ENCODE data around the gene NETO1. TPM values are rescaled to one million over a fixed set of nuclear protein-coding genes. Genes with fewer than 3 reads are reported as not detected.

Gene NETO1
- total RNA-seq: 1 to 10 TPM in 1 of 2 experiments, under 1 TPM in 1; 0.21 to 1.7 TPM
- polyA plus RNA-seq: not detected
- 0 to 0.06 (median 0) reads per million in 6 experiments for total RNA-seq

- Mint-ChIP-seq H3K36me3 (no peaks in the 10 kb centered on the region), H3K4me1 (peaks cover 2 to 13% (median 8%) of the 10 kb centered on the region in 4 donors), H3K9me3 (peaks cover 0 to 9% (median 0%) of the 10 kb centered on the region in 9 donors), H3K4me3 (peak within 1 kb of the TSS in 5 of 10 donors; percentile 3 to 66 (median 33)), H3K27me3 (peaks cover 14 to 44% (median 22%) of the 10 kb centered on the region in 5 donors), H3K27ac (no peak within 1 kb of the TSS)
- POLR2A ChIA-PET: no interaction called here
- ATAC-seq: no peak
- DNase-seq: no peak
Observed at GRCh38 chr18:72867746-72868584, at the start of gene NETO1. Gene NETO1, minus strand, starts transcription at chr18:72867987. Its CDS starts 696 bp downstream, at chr18:72867291.

GRCh38 chr18:72910045-72910444 is 42.3 kb upstream of the NETO1 start:
- H3K9me3 Mint-ChIP-seq: peaks cover 0 to 7% (median 0%) of the 10 kb centered on the region in 9 donors
- H3K4me1 Mint-ChIP-seq: no peaks in the 10 kb centered on the region
- ATAC-seq (no peak), DNase-seq (no peak)
- POLR2A ChIA-PET: no interaction called here
- no peak overlapping the region for H3K4me3 Mint-ChIP-seq
- no peaks in the 10 kb centered on the region for H3K36me3 Mint-ChIP-seq
- H3K27ac Mint-ChIP-seq: no peak overlapping the region
- no peaks in the 10 kb centered on the region for H3K27me3 Mint-ChIP-seq

GRCh38 chr18:72908181-72908580 is 40.4 kb upstream of the NETO1 start:
- POLR2A ChIA-PET: no interaction called here
- DNase-seq: no peak
- ATAC-seq: no peak
- no peak overlapping the region for H3K27ac Mint-ChIP-seq
- H3K36me3 Mint-ChIP-seq: no peaks in the 10 kb centered on the region
- H3K4me3 Mint-ChIP-seq: no peak overlapping the region
- H3K9me3 Mint-ChIP-seq: peaks cover 0 to 7% (median 0%) of the 10 kb centered on the region in 9 donors
- H3K4me1 Mint-ChIP-seq: no peaks in the 10 kb centered on the region
- no peaks in the 10 kb centered on the region for H3K27me3 Mint-ChIP-seq

GRCh38 chr18:72903033-72903432 is 35.2 kb upstream of the NETO1 start:
- H3K4me3 Mint-ChIP-seq: no peak overlapping the region
- POLR2A ChIA-PET: no interaction called here
- no peak for DNase-seq
- H3K4me1 Mint-ChIP-seq: no peaks in the 10 kb centered on the region
- no peaks in the 10 kb centered on the region for H3K27me3 Mint-ChIP-seq
- H3K27ac Mint-ChIP-seq: no peak overlapping the region
- no peaks in the 10 kb centered on the region for H3K36me3 Mint-ChIP-seq
- no peak for ATAC-seq
- peaks cover 0 to 10% (median 0%) of the 10 kb centered on the region in 9 donors for H3K9me3 Mint-ChIP-seq

- Mint-ChIP-seq H3K27me3 (no peaks in the 10 kb centered on the region), H3K36me3 (no peaks in the 10 kb centered on the region), H3K9me3 (peaks cover 0 to 14% (median 0%) of the 10 kb centered on the region in 9 donors), H3K27ac (no peak overlapping the region), H3K4me3 (no peak overlapping the region), H3K4me1 (no peaks in the 10 kb centered on the region)
- ATAC-seq (no peak), DNase-seq (no peak)
- POLR2A ChIA-PET: no interaction called here
Observed at GRCh38 chr18:72899338-72899737, 31.6 kb upstream of the NETO1 start.

- Mint-ChIP-seq H3K4me1 (no peaks in the 10 kb centered on the region), H3K36me3 (no peaks in the 10 kb centered on the region), H3K9me3 (peaks cover 0 to 14% (median 0%) of the 10 kb centered on the region in 9 donors), H3K27me3 (no peaks in the 10 kb centered on the region), H3K4me3 (no peak overlapping the region), H3K27ac (peak overlapping the region in 1 of 10 donors; percentile 22)
- no peak for DNase-seq
- POLR2A ChIA-PET: no interaction called here
- no peak for ATAC-seq
Observed at GRCh38 chr18:72898870-72899269, 31.1 kb upstream of the NETO1 start.

- POLR2A ChIA-PET: no interaction called here
- no peaks in the 10 kb centered on the region for H3K27me3 Mint-ChIP-seq
Observed at GRCh38 chr18:72895548-72895947, 27.8 kb upstream of the NETO1 start.

GRCh38 chr18:72878561-72878960 is 10.8 kb upstream of the NETO1 start:
- Mint-ChIP-seq H3K4me3 (no peak overlapping the region), H3K27ac (no peak overlapping the region), H3K9me3 (peaks cover 0 to 4% (median 0%) of the 10 kb centered on the region in 9 donors), H3K27me3 (peaks cover 0 to 3% (median 0%) of the 10 kb centered on the region in 5 donors), H3K36me3 (no peaks in the 10 kb centered on the region), H3K4me1 (no peaks in the 10 kb centered on the region)
- no peak for ATAC-seq
- DNase-seq: no peak
- POLR2A ChIA-PET: no interaction called here

More at GRCh38 chr18:72895548-72895947, 27.8 kb upstream of the NETO1 start:
- Mint-ChIP-seq H3K36me3 (no peaks in the 10 kb centered on the region), H3K4me1 (no peaks in the 10 kb centered on the region), H3K27ac (no peak overlapping the region), H3K9me3 (peaks cover 0 to 14% (median 0%) of the 10 kb centered on the region in 9 donors), H3K4me3 (no peak overlapping the region)
- ATAC-seq (no peak), DNase-seq (no peak)

- peaks cover 0 to 4% (median 0%) of the 10 kb centered on the region in 9 donors for H3K9me3 Mint-ChIP-seq
- no peak overlapping the region for H3K4me3 Mint-ChIP-seq
- H3K36me3 Mint-ChIP-seq: no peaks in the 10 kb centered on the region
- no peak overlapping the region for H3K27ac Mint-ChIP-seq
- no peak for DNase-seq
- no peaks in the 10 kb centered on the region for H3K27me3 Mint-ChIP-seq
- POLR2A ChIA-PET: no interaction called here
- ATAC-seq: no peak
- H3K4me1 Mint-ChIP-seq: no peaks in the 10 kb centered on the region
Observed at GRCh38 chr18:72878143-72878542, 10.4 kb upstream of the NETO1 start.

GRCh38 chr18:72871091-72871490 is 3.3 kb upstream of the NETO1 start:
- peaks cover 2 to 13% (median 7%) of the 10 kb centered on the region in 4 donors for H3K4me1 Mint-ChIP-seq
- no peaks in the 10 kb centered on the region for H3K36me3 Mint-ChIP-seq
- H3K4me3 Mint-ChIP-seq: no peak overlapping the region
- H3K27me3 Mint-ChIP-seq: peaks cover 10 to 32% (median 17%) of the 10 kb centered on the region in 5 donors
- no peak for DNase-seq
- peaks cover 0 to 7% (median 0%) of the 10 kb centered on the region in 9 donors for H3K9me3 Mint-ChIP-seq
- POLR2A ChIA-PET: no interaction called here
- no peak overlapping the region for H3K27ac Mint-ChIP-seq
- no peak for ATAC-seq

GRCh38 chr18:72869226-72870185 is 1.7 kb upstream of the NETO1 start:
- Mint-ChIP-seq H3K27ac (no peak overlapping the region), H3K9me3 (peaks cover 0 to 9% (median 0%) of the 10 kb centered on the region in 9 donors), H3K36me3 (no peaks in the 10 kb centered on the region), H3K4me3 (peak overlapping the region in 4 of 10 donors; percentile 45 to 71 (median 54)), H3K4me1 (peaks cover 2 to 13% (median 8%) of the 10 kb centered on the region in 4 donors), H3K27me3 (peaks cover 14 to 44% (median 22%) of the 10 kb centered on the region in 5 donors)
- POLR2A ChIA-PET: no interaction called here
- no peak for DNase-seq
- no peak for ATAC-seq

- POLR2A ChIA-PET: no interaction called here
Observed at GRCh38 chr18:72868585-72869225, 918 bp upstream of the NETO1 start.

More at GRCh38 chr18:72868585-72869225, 918 bp upstream of the NETO1 start:
- ATAC-seq (no peak), DNase-seq (no peak)
- H3K27me3 Mint-ChIP-seq: peaks cover 14 to 44% (median 22%) of the 10 kb centered on the region in 5 donors
- H3K4me3 Mint-ChIP-seq: peak overlapping the region in 4 of 10 donors; percentile 11 to 47 (median 36)
- no peak overlapping the region for H3K27ac Mint-ChIP-seq
- peaks cover 2 to 13% (median 8%) of the 10 kb centered on the region in 4 donors for H3K4me1 Mint-ChIP-seq
- H3K9me3 Mint-ChIP-seq: peaks cover 0 to 9% (median 0%) of the 10 kb centered on the region in 9 donors
- H3K36me3 Mint-ChIP-seq: no peaks in the 10 kb centered on the region
